GM20431 (cell line): ENCODE results near the gene TUT7.

Source experiments
- in situ Hi-C: fragments of 300-500 bp; cut with MseI, MboI; formaldehyde crosslinking; loops from one replicate; pipeline ENCODE4 v1.15.0; 2020; ENCODE audit warnings: low sequenced_read_pairs; ENCODE audit not compliant: unreplicated experiment

Gene TUT7

DNA sequence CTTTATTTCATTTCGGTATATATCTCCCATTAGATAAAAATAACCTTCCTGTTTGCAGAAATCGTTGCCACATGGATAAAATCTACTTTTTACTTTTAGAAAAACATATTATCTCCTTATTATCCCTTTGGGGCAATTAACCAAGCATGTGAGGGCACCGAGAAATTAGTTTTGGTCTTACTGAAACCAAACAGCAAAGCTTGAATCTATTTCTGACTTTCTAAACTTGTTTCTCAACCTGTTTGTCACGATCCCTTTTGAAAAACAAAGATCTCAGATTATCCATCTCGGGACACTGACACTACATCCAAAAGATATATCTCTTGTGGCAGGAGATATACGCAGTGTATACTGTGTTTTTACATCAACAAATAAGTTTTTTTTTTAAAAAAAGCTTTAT, 2.3 kb downstream of the TUT7 start:
- in situ Hi-C loops: no loop called here

DNA sequence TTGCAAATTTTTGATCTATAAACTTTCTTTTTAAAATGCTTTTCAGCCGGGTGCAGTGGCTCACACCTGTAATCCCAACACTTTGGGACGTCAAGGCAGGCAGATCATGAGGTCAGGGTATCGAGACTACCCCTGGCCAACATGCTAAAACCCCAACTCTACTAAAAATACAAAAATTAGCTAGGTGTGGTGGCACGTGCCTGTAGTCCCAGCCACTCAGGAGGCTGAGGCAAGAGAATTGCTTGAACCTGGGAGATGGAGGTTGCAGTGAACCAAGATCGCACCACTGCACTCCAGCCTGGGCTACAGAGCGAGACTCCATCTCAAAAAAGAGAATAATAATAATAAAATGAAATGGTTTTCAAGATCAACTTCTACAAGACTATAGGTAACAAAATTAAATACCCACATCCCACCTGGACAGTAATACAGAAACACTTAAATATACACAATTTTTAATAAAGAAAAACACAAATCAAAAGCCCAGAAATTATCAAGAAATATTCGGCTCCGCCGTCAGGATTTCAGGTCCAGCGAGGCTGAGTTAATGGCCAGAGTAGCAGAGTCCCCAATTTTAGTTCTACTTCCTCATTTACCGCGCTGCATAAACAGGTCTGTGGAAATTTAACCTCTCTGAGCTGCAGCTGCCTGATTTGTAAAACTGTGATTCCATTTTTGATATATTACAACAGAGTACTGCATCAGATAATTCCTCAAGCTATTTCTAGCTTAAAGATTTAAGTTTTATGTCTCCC, 4.0 kb downstream of the TUT7 start:
- in situ Hi-C loops: no loop called here

DNA sequence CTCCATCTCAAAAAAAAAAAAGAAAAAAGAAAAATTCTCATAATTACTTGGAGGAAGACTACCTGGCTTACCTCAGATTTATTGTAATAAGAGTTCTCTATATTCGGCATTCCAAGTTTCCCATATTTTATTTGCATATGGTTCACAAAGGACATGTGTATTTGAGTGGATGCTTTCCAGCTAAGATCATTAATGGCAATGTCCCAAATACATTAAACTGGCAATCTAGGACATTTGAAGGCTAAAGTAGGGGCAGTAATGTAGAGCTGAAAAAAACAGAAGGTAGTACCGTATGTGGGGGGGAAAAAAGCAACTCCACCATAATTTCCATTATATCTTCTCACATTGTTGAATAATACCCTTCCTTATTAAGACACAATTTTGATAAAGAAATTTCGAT, 4.9 kb downstream of the TUT7 start:
- in situ Hi-C loops: no loop called here

DNA sequence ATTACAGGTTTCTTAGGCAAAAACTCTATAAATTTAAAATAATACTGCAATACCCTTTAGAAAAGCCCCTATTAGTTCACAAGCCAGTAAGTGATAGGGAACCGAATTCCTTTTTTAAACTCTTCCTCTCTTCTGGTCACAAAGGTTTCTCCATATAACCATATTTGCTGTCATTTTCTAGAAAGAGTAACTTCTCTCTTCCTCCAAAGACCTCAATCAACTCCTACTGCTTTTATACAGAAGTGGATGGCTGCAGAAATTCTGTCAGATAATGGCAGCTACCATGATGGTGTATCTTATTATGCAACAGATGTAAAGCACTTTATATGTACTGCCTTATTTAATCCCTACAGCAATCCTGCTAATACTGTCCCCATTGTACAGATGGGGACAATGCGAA, 6.2 kb downstream of the TUT7 start:
- in situ Hi-C loops: no loop called here

DNA sequence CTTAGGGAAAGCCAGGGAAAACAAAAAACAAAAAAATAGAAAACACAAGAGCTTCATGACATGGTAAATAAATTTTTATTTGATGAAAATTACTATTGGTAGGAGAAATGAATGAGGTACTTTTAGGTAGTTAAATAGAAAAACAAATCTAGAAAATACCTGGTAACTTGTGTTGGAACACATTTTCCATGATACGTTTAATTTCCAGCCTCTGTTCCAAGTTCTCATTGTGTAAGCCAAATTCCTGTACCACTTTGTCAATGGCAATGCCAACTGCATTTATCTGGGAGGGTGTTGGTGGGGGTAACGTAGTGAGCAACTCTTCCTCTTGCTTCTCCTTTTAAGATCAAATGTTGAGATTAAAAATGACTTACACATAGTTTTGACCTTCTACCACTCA, 9.4 kb downstream of the TUT7 start:
- in situ Hi-C loops: no loop called here

DNA sequence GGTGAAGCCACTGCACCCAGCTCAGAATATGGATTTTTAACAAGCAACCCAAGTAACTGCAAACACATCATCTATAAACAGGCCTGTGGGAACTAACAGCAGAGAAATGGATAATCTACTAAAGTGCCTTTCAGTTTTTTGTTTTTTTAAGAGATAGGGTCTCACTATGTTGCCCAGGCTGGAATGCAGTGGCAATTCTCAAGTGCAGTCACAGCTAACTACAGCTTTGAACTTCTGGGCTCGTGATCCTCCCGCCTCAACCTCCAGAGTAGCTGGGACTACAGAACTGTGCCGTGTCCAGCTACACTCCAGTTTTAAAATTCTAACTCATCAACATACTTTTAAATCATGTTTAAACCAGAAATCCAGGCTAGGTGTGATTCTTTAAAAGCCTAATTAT, 11.9 kb downstream of the TUT7 start:
- in situ Hi-C loops: no loop called here

DNA sequence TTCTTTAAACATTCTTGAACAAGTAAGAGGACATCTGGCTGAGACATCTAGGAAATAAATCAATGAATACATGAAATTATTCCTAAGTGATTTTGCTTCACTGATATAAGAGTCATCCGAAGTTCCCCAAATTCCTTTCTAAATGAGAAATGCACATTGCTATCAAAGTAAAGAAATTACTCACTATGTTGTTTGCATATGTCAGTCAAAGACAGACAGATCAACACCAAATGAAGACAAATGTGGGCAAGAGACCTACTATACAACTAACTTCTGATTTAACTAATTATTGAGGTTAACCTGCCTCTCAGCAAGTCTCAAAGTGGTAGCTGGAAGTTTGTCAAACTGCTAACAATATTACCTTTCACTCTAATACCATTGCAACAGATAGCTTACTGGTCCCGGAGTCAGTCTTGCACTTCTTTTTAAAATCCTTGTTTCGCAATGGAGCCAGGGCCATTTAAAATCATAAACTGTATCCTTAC, 13.2 kb downstream of the TUT7 start:
- in situ Hi-C loops: no loop called here

DNA sequence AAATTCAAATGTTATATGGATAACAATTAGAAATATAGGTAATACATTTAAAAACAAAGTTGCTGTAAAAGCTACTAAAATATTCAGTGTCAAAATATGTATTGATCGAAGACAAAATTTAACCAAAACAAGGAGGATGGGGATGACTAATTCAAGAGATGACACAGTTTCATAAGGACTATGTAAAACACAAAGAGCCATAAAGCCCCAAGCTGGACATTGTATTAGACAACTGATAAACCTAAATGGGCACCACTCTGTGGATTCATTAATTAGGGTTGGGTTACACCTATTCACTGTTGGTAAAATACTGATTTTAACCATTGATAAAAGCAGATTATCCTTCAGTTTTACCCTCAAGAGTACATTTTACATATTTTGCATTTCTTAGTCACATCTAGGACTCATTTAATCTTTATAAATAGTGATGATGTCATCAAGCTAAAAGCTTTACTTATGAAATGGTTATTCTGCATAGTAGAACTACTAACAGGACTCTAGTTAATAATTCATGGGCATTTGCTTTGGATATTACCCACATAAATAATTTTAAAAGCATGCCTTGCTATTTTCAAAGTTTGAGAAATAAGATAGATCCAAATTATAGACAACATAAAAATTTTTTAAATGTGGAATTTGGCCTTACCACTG, 13.7 kb downstream of the TUT7 start:
- in situ Hi-C loops: no loop called here

DNA sequence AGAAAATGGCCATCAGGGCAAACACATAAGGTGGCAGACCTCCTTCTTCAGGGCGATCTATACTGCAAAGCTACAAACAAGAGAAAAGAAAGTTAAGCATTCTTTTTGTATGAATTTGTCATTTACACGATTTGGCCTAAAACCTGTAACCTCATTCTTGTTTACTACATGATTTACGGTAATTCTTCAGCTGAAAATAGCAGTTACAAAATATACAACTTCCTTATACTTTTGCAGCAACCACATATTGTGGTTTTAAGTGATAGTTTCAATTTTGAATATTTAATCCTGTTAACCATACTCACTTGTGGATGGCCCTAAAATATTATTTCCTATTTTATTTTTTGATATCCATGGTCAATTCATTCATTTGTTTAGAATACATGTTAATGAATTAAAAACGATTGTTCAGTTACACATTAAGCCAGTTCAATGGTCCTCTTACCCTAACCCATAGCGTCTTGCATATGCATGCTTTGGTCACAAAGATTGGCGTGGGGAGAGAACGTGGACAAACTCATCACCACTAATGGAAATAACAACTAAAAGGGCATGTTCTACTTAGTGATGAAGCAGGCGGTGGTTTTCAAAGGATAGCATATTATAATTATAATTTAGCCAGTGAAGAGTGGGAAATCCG, 16.6 kb downstream of the TUT7 start:
- in situ Hi-C loops: no loop called here

DNA sequence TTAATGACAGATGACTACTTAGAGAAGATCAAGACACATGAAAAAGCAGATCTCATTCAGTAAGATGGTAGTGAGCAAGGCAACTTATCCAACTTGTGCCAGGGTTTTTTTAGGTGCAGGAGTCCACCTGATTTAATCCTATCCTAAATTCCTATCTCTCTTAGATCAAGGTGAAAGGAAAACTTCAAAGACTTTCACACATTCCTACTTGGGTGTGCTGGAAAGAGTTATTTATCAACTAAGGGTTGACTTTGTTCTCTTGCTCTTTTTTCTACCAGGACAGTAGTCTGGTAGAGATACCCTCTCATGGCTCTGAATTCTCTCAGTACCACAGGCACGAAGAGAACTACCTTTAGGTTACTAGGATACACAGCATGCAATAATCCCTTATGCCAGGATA, 18.2 kb downstream of the TUT7 start:
- in situ Hi-C loops: no loop called here

DNA sequence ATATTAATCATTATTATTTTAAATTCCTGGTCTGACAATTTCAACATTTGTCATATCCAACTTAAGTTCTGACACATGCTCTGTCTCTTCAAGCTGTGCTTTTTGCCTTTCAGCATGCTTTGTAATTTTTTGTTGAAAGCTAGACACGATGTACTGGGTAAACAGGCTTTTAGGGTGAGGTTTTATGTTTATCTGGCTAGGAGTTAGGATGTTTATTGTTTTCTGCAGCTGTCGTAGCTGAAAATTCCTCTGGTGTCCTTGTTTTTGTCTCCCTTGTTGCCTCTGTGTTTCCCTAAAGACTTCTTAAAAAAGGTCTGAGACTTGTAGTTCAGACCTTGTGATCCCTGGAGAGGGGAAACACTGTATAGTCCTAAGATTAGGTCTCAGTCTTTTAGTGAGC, 20.6 kb downstream of the TUT7 start:
- in situ Hi-C loops: no loop called here

DNA sequence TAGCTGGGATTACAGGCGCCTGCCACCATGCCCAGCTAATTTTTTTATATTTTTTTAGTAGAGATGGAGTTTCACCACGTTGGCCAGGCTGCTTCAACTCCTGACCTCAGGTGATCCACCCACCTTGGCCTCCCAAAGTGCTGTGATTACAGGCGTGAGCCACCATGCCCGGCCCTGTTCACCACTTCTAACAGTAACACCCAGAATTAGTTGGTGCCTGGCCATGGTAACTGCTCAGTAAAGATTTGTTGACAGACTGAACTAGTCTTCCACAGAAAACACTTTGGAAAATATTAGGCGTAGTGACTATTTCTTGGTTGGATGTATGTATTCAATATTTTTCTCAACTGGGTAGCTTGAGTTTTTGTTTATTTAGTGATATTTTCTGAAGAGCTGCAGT, 24.0 kb downstream of the TUT7 start:
- in situ Hi-C loops: no loop called here

DNA sequence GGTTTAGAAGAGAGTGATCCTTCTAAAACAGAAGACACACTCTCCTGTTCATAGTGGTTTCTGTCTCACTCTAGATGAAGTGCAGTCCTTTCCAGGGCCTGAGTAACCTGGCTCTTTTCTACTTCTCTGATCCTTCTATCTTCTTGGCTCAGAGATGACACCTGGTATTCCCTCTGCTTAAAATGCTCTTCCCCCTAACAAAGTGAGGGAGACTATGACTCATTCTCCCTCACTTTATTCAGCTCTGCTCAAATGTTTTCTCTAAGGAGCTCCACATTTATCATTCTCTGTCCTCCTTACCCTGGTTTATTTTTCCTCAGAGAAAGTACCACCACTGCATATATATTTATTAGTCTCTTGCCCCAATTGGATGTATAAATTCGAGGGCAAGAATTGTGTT, 24.6 kb downstream of the TUT7 start:
- in situ Hi-C loops: no loop called here

DNA sequence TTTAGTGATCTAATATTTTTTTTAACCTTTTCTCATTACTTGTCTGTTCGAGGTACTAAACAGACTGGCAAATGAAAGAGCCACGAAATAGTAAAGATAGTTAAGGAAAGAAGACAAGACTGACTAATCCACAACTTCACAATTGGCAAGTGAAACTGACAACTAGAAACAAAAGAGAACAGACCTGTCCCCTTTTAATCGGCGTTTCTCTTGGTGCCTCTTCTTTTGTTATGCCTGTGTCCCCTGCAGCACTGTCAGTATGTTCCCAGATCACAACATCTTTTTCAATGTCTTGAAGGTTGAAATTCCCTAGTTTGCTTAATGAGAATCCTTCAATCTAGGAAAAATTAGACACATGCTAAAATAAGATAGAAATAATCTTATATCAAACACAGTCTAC, 26.1 kb downstream of the TUT7 start:
- in situ Hi-C loops: no loop called here

DNA sequence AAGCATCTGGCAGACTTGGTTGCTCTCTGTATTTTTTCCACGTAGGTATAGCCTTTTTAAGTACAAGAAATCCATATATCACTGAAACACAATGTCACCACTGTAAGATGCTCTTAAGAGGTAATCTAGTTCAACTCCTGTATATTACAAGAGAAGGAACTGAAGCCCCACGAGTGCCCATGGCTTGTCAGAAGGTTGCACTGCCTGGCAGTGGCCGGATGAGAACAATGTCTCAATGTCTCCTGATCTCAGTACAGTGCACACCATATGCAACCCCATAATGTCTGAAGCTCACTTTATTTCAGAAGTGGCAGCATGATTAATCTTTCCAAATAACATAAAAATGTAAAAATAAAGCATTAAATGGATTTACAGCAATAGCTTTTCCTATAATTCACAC, 27.7 kb downstream of the TUT7 start:
- in situ Hi-C loops: no loop called here

DNA sequence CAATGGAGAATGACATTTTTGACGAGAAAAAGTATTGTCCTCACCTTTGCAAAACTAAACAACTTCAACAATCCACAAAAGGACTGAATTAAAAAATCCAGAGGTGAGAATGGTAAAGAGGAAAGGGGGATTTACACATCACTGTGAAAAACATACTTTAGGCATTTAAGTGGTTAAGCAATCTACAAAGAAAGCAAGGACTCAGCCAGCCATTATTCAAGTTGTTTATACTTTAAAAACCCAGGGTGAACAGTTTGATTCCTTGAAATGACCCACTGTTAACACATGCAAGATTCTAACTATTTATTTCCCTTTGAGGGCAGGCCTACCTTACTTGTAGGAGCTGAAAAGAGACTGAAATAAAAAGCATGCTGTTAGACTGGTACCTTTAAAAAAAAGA, 29.3 kb downstream of the TUT7 start:
- in situ Hi-C loops: no loop called here

DNA sequence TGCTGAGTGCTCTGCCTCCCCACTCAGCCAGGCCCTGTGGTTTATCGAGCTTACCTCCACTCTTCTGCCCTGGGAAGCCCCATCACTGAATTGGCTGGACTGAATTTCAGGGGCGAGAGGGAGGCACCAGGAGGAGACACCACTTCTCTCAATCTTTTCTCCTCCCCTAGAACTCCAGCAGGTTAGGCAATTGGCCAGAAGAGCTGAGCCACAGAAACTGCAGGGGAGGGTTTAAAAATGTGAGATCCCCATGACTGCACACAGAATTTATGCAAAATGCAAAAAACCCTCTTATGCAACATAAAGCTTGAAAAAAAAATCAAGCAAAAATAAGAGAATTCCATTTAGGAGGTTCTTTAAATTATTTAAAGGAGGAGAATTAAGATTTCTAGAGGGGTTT, 29.9 kb downstream of the TUT7 start:
- in situ Hi-C loops: no loop called here

DNA sequence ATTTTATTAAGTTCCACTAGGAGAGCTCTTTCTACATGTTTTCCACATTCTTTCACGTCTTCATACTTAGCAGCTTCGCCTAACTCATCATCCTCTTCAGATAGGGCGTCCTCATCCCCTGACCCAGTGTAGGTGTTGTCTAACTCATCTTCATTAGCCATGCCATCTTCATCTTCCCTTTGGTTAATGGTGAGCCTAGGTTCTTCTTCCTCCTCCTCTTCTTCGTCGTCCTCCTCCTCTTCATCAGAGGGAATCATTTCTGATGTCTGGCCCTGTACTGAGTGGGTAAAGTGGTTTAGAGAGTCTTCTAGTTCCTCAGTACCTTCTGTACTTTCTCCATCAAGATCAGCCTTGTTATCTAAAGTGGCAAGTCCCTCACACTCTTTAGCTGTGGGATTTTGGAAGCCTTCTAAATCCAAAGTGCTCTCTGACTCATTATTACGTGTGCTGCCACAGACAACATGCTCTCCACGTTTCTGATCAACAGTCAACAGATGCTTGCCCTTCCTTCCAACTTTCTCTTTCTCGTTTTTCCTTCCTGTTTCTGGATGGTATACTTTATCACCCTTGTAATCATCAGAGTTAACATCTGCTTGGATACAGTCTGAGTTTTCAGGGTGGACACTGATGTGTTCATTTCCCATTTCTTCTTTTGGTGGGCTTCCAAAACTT, 31.1 kb downstream of the TUT7 start:
- in situ Hi-C loops: no loop called here

DNA sequence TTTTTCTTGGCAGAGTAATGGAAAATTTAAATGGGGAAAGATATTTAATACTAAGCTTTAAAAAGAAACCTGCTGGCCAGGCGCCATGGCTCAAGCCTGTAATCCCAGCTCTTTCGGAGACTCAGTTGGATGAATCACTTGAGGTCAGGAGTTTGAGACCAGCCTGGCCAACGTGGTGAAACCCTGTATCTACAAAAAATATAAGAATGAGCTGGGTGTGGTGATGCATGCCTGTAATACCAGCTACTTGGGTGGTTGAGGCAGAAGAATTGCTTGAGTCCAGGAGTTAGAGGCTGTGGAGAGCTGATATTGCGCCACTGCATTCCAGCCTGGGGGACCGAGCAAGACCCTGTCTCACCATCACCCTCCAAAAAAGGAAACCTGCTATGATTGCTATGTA, 32.8 kb downstream of the TUT7 start:
- in situ Hi-C loops: no loop called here

DNA sequence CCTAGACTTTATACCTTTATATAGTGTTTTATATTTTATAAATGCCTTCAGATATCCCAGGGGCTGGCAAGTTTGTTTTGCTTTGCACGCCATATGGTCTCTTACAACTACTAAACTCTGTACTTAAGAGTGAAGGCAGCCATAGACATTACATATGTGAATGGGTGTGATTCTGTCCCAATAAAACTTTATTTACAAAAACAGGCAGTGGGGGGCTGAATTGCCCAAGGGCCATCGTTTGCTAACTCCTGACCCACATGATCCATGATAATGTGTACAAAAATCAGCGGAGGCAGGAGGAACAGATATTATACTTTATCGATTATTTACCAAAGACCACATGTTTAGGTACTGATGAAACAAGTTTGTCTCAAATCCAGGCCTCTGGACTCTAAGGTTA, 36.0 kb downstream of the TUT7 start:
- in situ Hi-C loops: no loop called here

DNA sequence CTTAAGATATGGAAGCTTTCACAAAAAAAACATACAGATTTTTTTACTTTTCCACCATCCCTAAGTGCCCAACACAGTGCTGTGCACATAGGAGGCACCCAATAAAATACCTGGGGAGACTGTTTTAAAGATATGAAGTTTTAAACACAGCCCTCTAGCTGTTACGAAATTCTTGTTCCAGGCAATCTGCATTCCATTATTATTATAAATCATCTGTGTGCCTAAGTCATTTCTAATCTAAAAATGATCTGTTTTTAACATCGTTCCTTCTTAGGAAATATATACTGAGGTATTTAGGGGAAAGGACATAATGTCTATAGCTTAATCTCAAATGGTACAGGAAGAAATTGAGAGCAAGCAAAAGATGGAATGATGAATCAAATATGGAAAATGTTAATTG, 39.1 kb downstream of the TUT7 start:
- in situ Hi-C loops: no loop called here
